ENCODE data around the gene TRIP11.

TRIP11 gene

GRCh38 chr14:91953170-91953985, 86.5 kb downstream of the TRIP11 start:
- DNase-seq, result no peak

- DNase-seq, result peak in 2 of 6 experiments; percentile 6 to 24
Measured at GRCh38 chr14:91947475-91948184, 92.2 kb downstream of the TRIP11 start, which contains the start of gene FBLN5. FBLN5 (minus strand) TSS chr14:91947694; CDS start chr14:91947229, 465 bp downstream.

- DNase-seq, result peak in 1 of 6 experiments; percentile 14
Measured at GRCh38 chr14:91946622-91947474, 93.0 kb downstream of the TRIP11 start.

- DNase-seq, result no peak
Measured at GRCh38 chr14:91945751-91946621, 93.9 kb downstream of the TRIP11 start.

- no peak for DNase-seq
Measured at GRCh38 chr14:91942946-91943345, 96.9 kb downstream of the TRIP11 start.

- no peak for DNase-seq
Measured at GRCh38 chr14:91942128-91942527, 97.7 kb downstream of the TRIP11 start.

- no peak for DNase-seq
Measured at GRCh38 chr14:91940209-91940608, 99.7 kb downstream of the TRIP11 start.

GRCh38 chr14:91935586-91935985, 104.3 kb downstream of the TRIP11 start:
- no peak for DNase-seq

GRCh38 chr14:91934554-91935285, 105.1 kb downstream of the TRIP11 start:
- DNase-seq, result no peak

- no peak for DNase-seq
Measured at GRCh38 chr14:91931478-91932088, 108.3 kb downstream of the TRIP11 start.

- DNase-seq, result no peak
Measured at GRCh38 chr14:91929700-91930099, 110.2 kb downstream of the TRIP11 start.

GRCh38 chr14:91927800-91928199, 112.1 kb downstream of the TRIP11 start:
- no peak for DNase-seq

GRCh38 chr14:91927191-91927590, 112.7 kb downstream of the TRIP11 start:
- DNase-seq, result no peak

GRCh38 chr14:91926131-91926890, 113.5 kb downstream of the TRIP11 start:
- no peak for DNase-seq

- no peak for DNase-seq
Measured at GRCh38 chr14:91925727-91926121, 114.1 kb downstream of the TRIP11 start.

GRCh38 chr14:91925001-91925726, 114.7 kb downstream of the TRIP11 start:
- DNase-seq, result no peak

GRCh38 chr14:91920526-91920925, 119.3 kb downstream of the TRIP11 start:
- no peak for DNase-seq

- no peak for DNase-seq
Measured at GRCh38 chr14:91919814-91920213, 120.0 kb downstream of the TRIP11 start.

- DNase-seq, result no peak
Measured at GRCh38 chr14:91918186-91918883, 121.5 kb downstream of the TRIP11 start.
